HEK293 (cell line): ENCODE data around the gene ZNF8.

Source experiments
- BCL6B ChIP-seq: fragments of 450-650 bp; formaldehyde crosslinking; IDR thresholded peaks from 2 replicates; pipeline ENCODE4 v1.5.1; 2017; ENCODE audit warnings: missing biosample characterization, missing genetic modification characterization
- GLIS1 ChIP-seq: fragments of 450-650 bp; formaldehyde crosslinking; IDR thresholded peaks from 2 replicates; pipeline ENCODE4 v1.5.1; 2016; ENCODE audit warnings: missing biosample characterization, missing genetic modification characterization
- SALL2 ChIP-seq: fragments of 450-650 bp; formaldehyde crosslinking; IDR thresholded peaks from 2 replicates; pipeline ENCODE4 v1.5.0; 2017; ENCODE audit warnings: missing biosample characterization, mild to moderate bottlenecking, missing genetic modification characterization, borderline replicate concordance
- SETDB1 ChIP-seq: IDR thresholded peaks from one replicate; pipeline ENCODE4 v1.6.1; 2017; ENCODE audit warnings: mild to moderate bottlenecking, low read length, moderate library complexity, mixed read lengths; ENCODE audit not compliant: insufficient read length
- TRIM28 ChIP-seq: IDR thresholded peaks from 2 replicates; pipeline ENCODE4 v1.6.1; 2011; ENCODE audit warnings: low read length, control low read depth, borderline replicate concordance
- ZBTB11 ChIP-seq: fragments of 450-650 bp; formaldehyde crosslinking; conservative IDR thresholded peaks from 2 replicates; pipeline ENCODE4 v1.5.1; 2016; ENCODE audit warnings: low read depth, missing biosample characterization, missing genetic modification characterization
- ZEB2 ChIP-seq: fragments of 450-650 bp; formaldehyde crosslinking; IDR thresholded peaks from 2 replicates; pipeline ENCODE4 v1.5.1; 2016; ENCODE audit warnings: missing biosample characterization, missing genetic modification characterization
- ZFHX2 ChIP-seq: fragments of 450-650 bp; formaldehyde crosslinking; conservative IDR thresholded peaks from 2 replicates; pipeline ENCODE4 v1.5.1; 2016; ENCODE audit warnings: missing biosample characterization, missing genetic modification characterization
- ZFP37 ChIP-seq: fragments of 450-650 bp; formaldehyde crosslinking; IDR thresholded peaks from 2 replicates; pipeline ENCODE4 v1.5.1; 2016; ENCODE audit warnings: missing biosample characterization, missing genetic modification characterization
- ZNF157 ChIP-seq: fragments of 450-650 bp; formaldehyde crosslinking; IDR thresholded peaks from 2 replicates; pipeline ENCODE4 v1.5.1; 2016; ENCODE audit warnings: missing biosample characterization, missing genetic modification characterization
- ZNF174 ChIP-seq: fragments of 450-650 bp; formaldehyde crosslinking; IDR thresholded peaks from 2 replicates; pipeline ENCODE4 v1.5.0; 2017; ENCODE audit warnings: missing biosample characterization, mild to moderate bottlenecking, missing genetic modification characterization
- ZNF202 ChIP-seq: fragments of 450-650 bp; formaldehyde crosslinking; IDR thresholded peaks from 2 replicates; pipeline ENCODE4 v1.5.1; 2016; ENCODE audit warnings: missing biosample characterization, missing genetic modification characterization, borderline replicate concordance
- ZNF24 ChIP-seq: fragments of 450-650 bp; formaldehyde crosslinking; IDR thresholded peaks from 2 replicates; pipeline ENCODE4 v1.5.1; 2016; ENCODE audit warnings: missing biosample characterization, missing genetic modification characterization
- ZNF26 ChIP-seq: fragments of 450-650 bp; formaldehyde crosslinking; IDR thresholded peaks from 2 replicates; pipeline ENCODE4 v1.5.1; 2016; ENCODE audit warnings: missing biosample characterization, missing genetic modification characterization
- ZNF311 ChIP-seq: fragments of 450-650 bp; formaldehyde crosslinking; IDR thresholded peaks from 2 replicates; pipeline ENCODE4 v1.5.1; 2017; ENCODE audit warnings: missing biosample characterization, missing genetic modification characterization, borderline replicate concordance
- ZNF394 ChIP-seq: fragments of 450-650 bp; formaldehyde crosslinking; IDR thresholded peaks from 2 replicates; pipeline ENCODE4 v1.5.1; 2016; ENCODE audit warnings: missing biosample characterization, missing genetic modification characterization, mild to moderate bottlenecking, moderate library complexity, borderline replicate concordance
- ZNF404 ChIP-seq: fragments of 450-650 bp; formaldehyde crosslinking; IDR thresholded peaks from 2 replicates; pipeline ENCODE4 v1.5.1; 2017; ENCODE audit warnings: missing biosample characterization, missing genetic modification characterization
- ZNF416 ChIP-seq: fragments of 450-650 bp; formaldehyde crosslinking; IDR thresholded peaks from 2 replicates; pipeline ENCODE4 v1.5.1; 2016; ENCODE audit warnings: missing biosample characterization, missing genetic modification characterization
- ZNF501 ChIP-seq: fragments of 450-650 bp; formaldehyde crosslinking; IDR thresholded peaks from 2 replicates; pipeline ENCODE4 v1.5.1; 2016; ENCODE audit warnings: missing biosample characterization, missing genetic modification characterization
- ZNF510 ChIP-seq: fragments of 450-650 bp; formaldehyde crosslinking; IDR thresholded peaks from 2 replicates; pipeline ENCODE4 v1.5.1; 2018; ENCODE audit warnings: mild to moderate bottlenecking, missing genetic modification characterization, missing biosample characterization; ENCODE audit not compliant: insufficient replicate concordance
- ZNF514 ChIP-seq: fragments of 450-650 bp; formaldehyde crosslinking; IDR thresholded peaks from 2 replicates; pipeline ENCODE4 v1.5.1; 2016; ENCODE audit warnings: missing biosample characterization, missing genetic modification characterization
- ZNF521 ChIP-seq: fragments of 450-650 bp; formaldehyde crosslinking; IDR thresholded peaks from 2 replicates; pipeline ENCODE4 v1.5.1; 2017; ENCODE audit warnings: missing biosample characterization, mild to moderate bottlenecking, missing genetic modification characterization
- ZNF530 ChIP-seq: fragments of 450-650 bp; formaldehyde crosslinking; IDR thresholded peaks from 2 replicates; pipeline ENCODE4 v1.5.1; 2016; ENCODE audit warnings: low read depth, missing biosample characterization, missing genetic modification characterization
- ZNF561 ChIP-seq: fragments of 450-650 bp; IDR thresholded peaks from 2 replicates; pipeline ENCODE4 v1.5.1; 2018; ENCODE audit warnings: missing biosample characterization, missing genetic modification characterization, borderline replicate concordance
- ZNF585B ChIP-seq: fragments of 450-650 bp; formaldehyde crosslinking; IDR thresholded peaks from 2 replicates; pipeline ENCODE4 v1.5.1; 2016; ENCODE audit warnings: missing biosample characterization, missing genetic modification characterization
- ZNF707 ChIP-seq: fragments of 450-650 bp; formaldehyde crosslinking; IDR thresholded peaks from 2 replicates; pipeline ENCODE4 v1.5.1; 2016; ENCODE audit warnings: missing biosample characterization, missing genetic modification characterization
- ZNF76 ChIP-seq: fragments of 450-650 bp; formaldehyde crosslinking; IDR thresholded peaks from 2 replicates; pipeline ENCODE4; 2016; ENCODE audit warnings: low read depth, missing biosample characterization, missing genetic modification characterization, borderline replicate concordance
- ZNF791 ChIP-seq: fragments of 450-650 bp; formaldehyde crosslinking; IDR thresholded peaks from 2 replicates; pipeline ENCODE4 v1.5.1; 2016; ENCODE audit warnings: missing biosample characterization, missing genetic modification characterization
- ZSCAN16 ChIP-seq: fragments of 450-650 bp; formaldehyde crosslinking; IDR thresholded peaks from 2 replicates; pipeline ENCODE4 v1.5.1; 2016; ENCODE audit warnings: missing biosample characterization, missing genetic modification characterization
- ZSCAN30 ChIP-seq: fragments of 450-650 bp; IDR thresholded peaks from 2 replicates; pipeline ENCODE4 v1.5.1; 2018; ENCODE audit warnings: missing biosample characterization, mild to moderate bottlenecking, missing genetic modification characterization, moderate library complexity
- ZXDB ChIP-seq: fragments of 450-650 bp; formaldehyde crosslinking; IDR thresholded peaks from 2 replicates; pipeline ENCODE4 v1.5.1; 2016; ENCODE audit warnings: missing biosample characterization, missing genetic modification characterization
- TF ChIP-seq, protein P1 (sequence below): fragments of 450-650 bp; formaldehyde crosslinking; IDR thresholded peaks from 2 replicates; pipeline ENCODE4 v1.5.1; 2016; ENCODE audit warnings: missing biosample characterization, missing genetic modification characterization
- TF ChIP-seq, protein P2 (sequence below): fragments of 450-650 bp; IDR thresholded peaks from 2 replicates; pipeline ENCODE4 v1.5.1; 2018; ENCODE audit warnings: missing biosample characterization, missing genetic modification characterization

ZNF8 gene

GRCh38 chr19:58278541-58279041 is at the start of gene ZNF8 (continued):
- TF ChIP-seq ZBTB11, result peak; percentile 66
- TF ChIP-seq ZNF76, result peak; percentile 94
- peak; percentile 58; the same call in 1 of the 2 replicates for TF ChIP-seq ZEB2 (tag by site-specific recombination)
- no peak for TF ChIP-seq BCL6B (tag by site-specific recombination)
- TF ChIP-seq, protein P1, sequence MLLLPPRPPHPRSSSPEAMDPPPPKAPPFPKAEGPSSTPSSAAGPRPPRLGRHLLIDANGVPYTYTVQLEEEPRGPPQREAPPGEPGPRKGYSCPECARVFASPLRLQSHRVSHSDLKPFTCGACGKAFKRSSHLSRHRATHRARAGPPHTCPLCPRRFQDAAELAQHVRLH (tag by site-specific recombination), result peak; percentile 60; the same call in 1 of the 2 replicates
- TF ChIP-seq ZFP37 (tag by site-specific recombination), result no peak
- TF ChIP-seq ZNF202, result no peak
- TF ChIP-seq ZSCAN16, result no peak
- no peak for TF ChIP-seq ZNF157 (tag by site-specific recombination)
- TF ChIP-seq, protein P2, sequence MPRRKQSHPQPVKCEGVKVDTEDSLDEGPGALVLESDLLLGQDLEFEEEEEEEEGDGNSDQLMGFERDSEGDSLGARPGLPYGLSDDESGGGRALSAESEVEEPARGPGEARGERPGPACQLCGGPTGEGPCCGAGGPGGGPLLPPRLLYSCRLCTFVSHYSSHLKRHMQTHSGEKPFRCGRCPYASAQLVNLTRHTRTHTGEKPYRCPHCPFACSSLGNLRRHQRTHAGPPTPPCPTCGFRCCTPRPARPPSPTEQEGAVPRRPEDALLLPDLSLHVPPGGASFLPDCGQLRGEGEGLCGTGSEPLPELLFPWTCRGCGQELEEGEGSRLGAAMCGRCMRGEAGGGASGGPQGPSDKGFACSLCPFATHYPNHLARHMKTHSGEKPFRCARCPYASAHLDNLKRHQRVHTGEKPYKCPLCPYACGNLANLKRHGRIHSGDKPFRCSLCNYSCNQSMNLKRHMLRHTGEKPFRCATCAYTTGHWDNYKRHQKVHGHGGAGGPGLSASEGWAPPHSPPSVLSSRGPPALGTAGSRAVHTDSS, result no peak
- peak; percentile 68 for TF ChIP-seq GLIS1
- peak; percentile 81 for TF ChIP-seq ZNF561
- no peak for TF ChIP-seq ZNF26
- TF ChIP-seq ZNF501, result peak; percentile 27; the same call in 1 of the 2 replicates
- no peak for TF ChIP-seq SALL2 (tag by site-specific recombination)
- no peak for TF ChIP-seq ZNF707 (tag by site-specific recombination)
- TF ChIP-seq ZNF416 (tag by site-specific recombination), result no peak
- TF ChIP-seq ZNF311 (tag by site-specific recombination), result no peak
- TF ChIP-seq ZXDB (tag by site-specific recombination), result peak; percentile 96
- TF ChIP-seq ZSCAN30, result peak; percentile 76
- TF ChIP-seq ZNF530, result no peak
- no peak for TF ChIP-seq ZNF791 (tag by site-specific recombination)
- no peak for TF ChIP-seq ZNF521
- TF ChIP-seq ZNF24, result no peak
- no peak for TF ChIP-seq ZNF174
- no peak for TF ChIP-seq ZNF404
- TF ChIP-seq ZNF585B, result no peak
- TF ChIP-seq ZNF510, result no peak
- TF ChIP-seq ZNF394 (tag by site-specific recombination), result no peak
- no peak for TF ChIP-seq SETDB1
- peak; percentile 96 for TF ChIP-seq ZFHX2 (tag by site-specific recombination)
- no peak for TF ChIP-seq TRIM28
- TF ChIP-seq ZNF514 (tag by site-specific recombination), result no peak
